Prostate gland (tissue), 2 donors: Measurements from ENCODE around the gene SMIM3. TPM values are rescaled to one million over a fixed set of nuclear protein-coding genes. Genes with fewer than 3 reads are reported as not detected.

Source experiments
- DNase-seq: peaks from one replicate; pipeline ENCODE4 v3.0.0-alpha.2; 2019; ENCODE audit warnings: low spot score
- H3K27ac ChIP-seq, 2 donors: fragments of 200-600 bp; sonication (generic); 2 replicates each; pipeline ENCODE4 v1.5.1; 2017 to 2019
- H3K27me3 ChIP-seq: fragments of 200-600 bp; sonication (generic); replicated peaks from 2 replicates; pipeline ENCODE4 v1.5.1; 2019; ENCODE audit not compliant: insufficient read depth
- H3K36me3 ChIP-seq, 2 donors: fragments of 200-600 bp; sonication (generic); 1 replicate in 1 of 2; 2 replicates in 1 of 2; pipeline versions ENCODE4 v1.5.1 to v1.8.1; 2017 to 2019
- H3K4me1 ChIP-seq: fragments of 200-600 bp; sonication (generic); replicated peaks from 2 replicates; pipeline ENCODE4 v1.5.1; 2019
- H3K4me3 ChIP-seq, 2 donors: fragments of 200-600 bp; sonication (generic); 2 replicates each; pipeline ENCODE4 v1.5.1; 2017 to 2019
- H3K9me3 ChIP-seq: fragments of 200-600 bp; sonication (generic); 2 replicates; pipeline ENCODE4 v1.5.1; 2017
- CTCF ChIP-seq, 4 experiments: fragments of 200-600 bp in 2 of 4; fragments of 450-650 bp in 2 of 4; sonication (generic) in 2 of 4; IDR thresholded peaks; 1 replicate in 3 of 4; 2 replicates in 1 of 4; pipeline ENCODE4 v1.5.1; 2016 to 2019; ENCODE audit warnings: antibody characterized with exemption in 4 of 4, mild to moderate bottlenecking in 2 of 4, moderate library complexity in 2 of 4
- POLR2A ChIP-seq: fragments of 450-650 bp; IDR thresholded peaks from one replicate; pipeline ENCODE4 v1.6.1; 2016; ENCODE audit warnings: antibody characterized with exemption, mild to moderate bottlenecking
- POLR2AphosphoS5 ChIP-seq: sonication (generic); formaldehyde crosslinking; IDR thresholded peaks from one replicate; pipeline ENCODE4 v1.6.1; 2017; ENCODE audit warnings: antibody characterized with exemption
- WGBS: methylation state at CpG from one replicate; pipeline ENCODE4 v1.1.5; 2018; 5-methylcytosine and 5-hydroxymethylcytosine counted together
- intact Hi-C: fragments of 100-400 bp; cut with DNase I; formaldehyde crosslinking; loops from one replicate; pipeline ENCODE4 v1.14.2; 2022
- total RNA-seq, 2 donors: library from RNA; depleted of rRNA; stranded (reverse); fragments of >200 nt; gene quantifications; one replicate each; pipeline ENCODE4 v1.1.0, GENCODE V29; 2016

SMIM3 gene
- 10 to 100 TPM; 21.2 to 26.5 TPM for total RNA-seq

DNA sequence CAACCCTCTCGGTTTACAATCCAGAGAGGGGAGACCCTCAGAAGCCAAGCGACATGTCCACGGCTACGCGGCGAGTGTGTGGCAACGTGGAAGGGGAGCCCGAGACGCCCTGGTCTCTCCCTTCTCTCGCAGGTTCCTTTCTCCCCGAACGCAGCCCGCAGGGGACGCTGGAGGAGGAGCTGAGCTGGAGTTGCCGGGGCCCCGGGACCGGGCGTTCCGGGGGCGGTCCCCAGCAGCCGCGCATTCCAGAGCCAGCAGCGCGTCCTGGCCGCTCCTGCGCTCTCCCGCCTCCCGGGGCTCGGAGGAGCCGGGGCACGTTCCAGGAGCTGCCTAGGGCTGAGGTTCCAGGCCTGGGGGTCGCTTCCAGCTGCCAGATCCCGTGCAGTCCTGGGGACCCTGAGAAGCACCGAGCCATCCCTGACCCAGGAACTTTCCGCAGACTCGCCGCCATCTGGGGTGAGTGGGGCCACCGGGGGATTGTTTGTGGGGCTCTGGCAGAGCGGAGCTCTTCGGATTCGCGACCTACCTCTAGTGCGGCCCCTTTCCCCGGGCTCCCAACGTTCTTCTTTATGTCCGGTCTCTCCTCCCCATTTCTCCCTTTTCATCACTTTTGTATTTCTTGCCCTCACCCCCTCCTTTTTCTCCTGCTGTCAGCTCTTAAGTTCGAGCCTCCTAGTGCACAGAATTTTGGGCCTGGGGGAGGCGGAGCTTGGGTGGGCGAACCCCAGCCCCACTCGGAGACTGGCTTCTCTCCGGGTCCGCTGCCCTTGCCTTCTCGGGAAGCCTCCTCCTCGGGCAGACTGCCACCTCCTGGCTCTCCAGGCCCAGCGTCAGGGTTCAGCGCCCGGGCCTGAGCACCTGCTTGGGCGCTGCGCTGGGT is at the start of gene SMIM3:
SMIM3 (plus strand) TSS at position 241 of the 880 bp plus-strand sequence. CDS start 16,684 bp downstream, outside the sequence.
- Histone ChIP-seq H3K27me3 (no peaks in the 10 kb centered on the region), H3K36me3 (no peaks in the 10 kb centered on the region), H3K9me3 (no peaks in the 10 kb centered on the region), H3K27ac (peak within 1 kb of the TSS; percentile 86 to 88), H3K4me3 (peak within 1 kb of the TSS; percentile 66 to 68), H3K4me1 (peaks cover 10% of the 10 kb centered on the region)
- intact Hi-C loops = loop anchor here (2.0 kb wide), 2 partner anchors 20 to 78 kb away; partner anchors contain the start of genes DCTN4 and RBM22
- DNase-seq = peak; percentile 73
- peak in 3 of 4 experiments; percentile 23 to 52 (median 43) for TF ChIP-seq CTCF (IDR thresholded peaks at IDR 0.05)
- peak; percentile 73 for TF ChIP-seq POLR2AphosphoS5
- peak; percentile 72 for TF ChIP-seq POLR2A
- WGBS = under 1% methylated on average over 57 of the region's 59 CpGs

DNA sequence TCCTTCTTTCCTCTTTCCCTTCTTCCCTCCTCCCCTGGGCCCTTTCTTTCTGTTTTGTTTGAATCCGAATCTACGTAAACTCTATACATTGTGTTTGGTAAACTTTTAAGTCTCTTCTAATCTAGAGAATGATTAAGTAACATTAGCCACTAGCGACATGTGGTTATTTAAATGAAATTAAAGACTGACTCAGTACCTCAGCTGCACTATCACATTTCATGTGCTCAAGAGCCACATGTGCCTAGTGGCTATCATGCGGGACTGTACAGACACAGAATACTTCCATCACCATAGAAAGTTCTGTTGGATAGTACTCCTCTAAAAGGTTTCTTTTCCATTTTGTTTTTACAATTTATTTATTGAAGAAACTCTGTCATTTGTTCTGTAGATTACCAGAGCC is 48.7 kb upstream of the SMIM3 start:
- intact Hi-C loops = loop anchor here (1.0 kb wide), 1 partner anchor 10 kb away; no protein-coding TSS in a partner anchor

GRCh38 chr5:150731669-150732242 is 46.8 kb upstream of the SMIM3 start:
- no peak for TF ChIP-seq POLR2AphosphoS5
- no peaks in the 10 kb centered on the region for H3K4me1 ChIP-seq
- no peak overlapping the region for H3K4me3 ChIP-seq
- DNase-seq = no peak
- H3K27me3 ChIP-seq = no peaks in the 10 kb centered on the region
- WGBS = 86% methylated on average over 6 of the region's 6 CpGs
- H3K36me3 ChIP-seq = peaks cover 0 to 14% of the 10 kb centered on the region in 2 donors
- H3K27ac ChIP-seq = no peak overlapping the region
- intact Hi-C loops = no loop called here
- H3K9me3 ChIP-seq = no peaks in the 10 kb centered on the region

More for the DNA sequence above, 48.7 kb upstream of the SMIM3 start:
- Histone ChIP-seq H3K4me3 (no peak overlapping the region), H3K4me1 (no peaks in the 10 kb centered on the region), H3K27ac (no peak overlapping the region), H3K36me3 (peaks cover 0 to 14% of the 10 kb centered on the region in 2 donors), H3K27me3 (no peaks in the 10 kb centered on the region), H3K9me3 (no peaks in the 10 kb centered on the region)
- 95% methylated on average over 4 of the region's 4 CpGs for WGBS
- TF ChIP-seq POLR2A = no peak
- TF ChIP-seq POLR2AphosphoS5 = no peak
- TF ChIP-seq CTCF (IDR thresholded peaks at IDR 0.05) = no peak
- no peak for DNase-seq

GRCh38 chr5:150734579-150735384 is 43.8 kb upstream of the SMIM3 start:
- Histone ChIP-seq H3K9me3 (no peaks in the 10 kb centered on the region), H3K4me3 (no peak overlapping the region), H3K36me3 (peaks cover 0 to 12% of the 10 kb centered on the region in 2 donors), H3K27me3 (no peaks in the 10 kb centered on the region), H3K27ac (no peak overlapping the region), H3K4me1 (no peaks in the 10 kb centered on the region)
- 85% methylated on average over 7 of the region's 7 CpGs for WGBS
- DNase-seq = no peak
- intact Hi-C loops = no loop called here
- no peak for TF ChIP-seq CTCF (IDR thresholded peaks at IDR 0.05)
- TF ChIP-seq POLR2A = no peak
- no peak for TF ChIP-seq POLR2AphosphoS5

DNA sequence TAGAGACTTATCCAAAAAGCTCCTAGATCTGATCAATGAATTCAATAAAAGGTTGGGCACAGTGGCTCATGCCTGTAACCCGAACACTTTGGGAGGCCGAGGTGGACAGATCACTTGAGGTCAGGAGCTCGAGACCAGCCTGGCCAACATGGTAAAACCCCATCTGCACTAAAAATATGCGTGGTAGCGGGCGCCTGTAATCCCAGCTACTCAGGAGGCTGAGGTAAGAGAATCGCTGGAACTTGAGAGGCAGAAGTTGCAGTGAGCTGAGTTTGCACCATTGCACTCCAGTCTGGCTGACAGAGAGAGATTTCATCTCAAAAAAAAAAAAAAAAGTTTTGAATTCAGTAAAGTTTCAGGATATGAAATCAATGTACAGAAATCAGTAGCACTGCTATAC is 39.7 kb upstream of the SMIM3 start:
- no peaks in the 10 kb centered on the region for H3K36me3 ChIP-seq
- intact Hi-C loops = no loop called here
- H3K27ac ChIP-seq = no peak overlapping the region
- H3K27me3 ChIP-seq = no peaks in the 10 kb centered on the region
- WGBS = 94% methylated on average over 7 of the region's 7 CpGs
- H3K9me3 ChIP-seq = no peaks in the 10 kb centered on the region
- TF ChIP-seq POLR2AphosphoS5 (no peak), CTCF (IDR thresholded peaks at IDR 0.05) (no peak), POLR2A (no peak)
- H3K4me3 ChIP-seq = no peak overlapping the region
- no peak for DNase-seq
- no peaks in the 10 kb centered on the region for H3K4me1 ChIP-seq
